AG04450 (cell line): ENCODE measurements around the gene PDF. TPM values are rescaled to one million over a fixed set of nuclear protein-coding genes. Genes with fewer than 3 reads are reported as not detected.

Experiments used
- CTCF ChIA-PET: fragments of 300-600, 350-600 bp; formaldehyde crosslinking; extraction: SDS; loops from one replicate; lab custom pipeline; 2022; ENCODE audit warnings: antibody characterized with exemption, inconsistent platforms; lab: Charles Lee
- POLR2A ChIA-PET: fragments of 350-600 bp; formaldehyde crosslinking; extraction: SDS; loops from one replicate; lab custom pipeline; 2021; ENCODE audit warnings: antibody characterized with exemption, inconsistent platforms; lab: Yijun Ruan, JAX
- DNase-seq: peaks from one replicate; pipeline ENCODE4 v3.0.0-alpha.2; 2011; ENCODE audit warnings: low read depth, low spot score
- H3K27ac ChIP-seq: one replicate; pipeline ENCODE4 v1.5.1; 2012; ENCODE audit warnings: low read depth, low read length, control low read depth
- H3K27me3 ChIP-seq: one replicate; pipeline ENCODE4 v1.6.0; 2012; ENCODE audit warnings: low read length; ENCODE audit not compliant: control insufficient read depth, insufficient read depth
- H3K4me3 ChIP-seq: 2 replicates; pipeline ENCODE4 v1.5.1; 2011; ENCODE audit warnings: mild to moderate bottlenecking, low read depth, low read length, control low read depth
- H3K9me3 ChIP-seq: 2 replicates; pipeline ENCODE4 v1.5.1; 2012; ENCODE audit warnings: low read length; ENCODE audit not compliant: control insufficient read depth, insufficient read depth
- polyA plus RNA-seq: library from polyadenylated mRNA; depleted of rRNA; stranded (reverse); fragments of >200 nt; gene quantifications from 2 replicates; pipeline ENCODE4 v1.2.3, GENCODE V29; 2011
- TF ChIP-seq, protein P1 (sequence below): IDR thresholded peaks from 2 replicates; pipeline ENCODE4 v1.5.1; 2011; ENCODE audit warnings: low read depth, low read length, control low read depth, inconsistent platforms

The PDF gene
- polyA plus RNA-seq, 1 experiment = 6.4 TPM

- Histone ChIP-seq H3K4me3 (no peak overlapping the region), H3K27ac (no peak overlapping the region), H3K27me3 (no peaks in the 10 kb centered on the region), H3K9me3 (no peaks in the 10 kb centered on the region)
- ChIA-PET POLR2A (no interaction called here), CTCF (interaction anchor here (0.7 kb wide), 1 partner anchor 23 kb away, joined by 3 read pairs; no protein-coding TSS in a partner anchor)
- no peak for DNase-seq
- TF ChIP-seq, protein P1, sequence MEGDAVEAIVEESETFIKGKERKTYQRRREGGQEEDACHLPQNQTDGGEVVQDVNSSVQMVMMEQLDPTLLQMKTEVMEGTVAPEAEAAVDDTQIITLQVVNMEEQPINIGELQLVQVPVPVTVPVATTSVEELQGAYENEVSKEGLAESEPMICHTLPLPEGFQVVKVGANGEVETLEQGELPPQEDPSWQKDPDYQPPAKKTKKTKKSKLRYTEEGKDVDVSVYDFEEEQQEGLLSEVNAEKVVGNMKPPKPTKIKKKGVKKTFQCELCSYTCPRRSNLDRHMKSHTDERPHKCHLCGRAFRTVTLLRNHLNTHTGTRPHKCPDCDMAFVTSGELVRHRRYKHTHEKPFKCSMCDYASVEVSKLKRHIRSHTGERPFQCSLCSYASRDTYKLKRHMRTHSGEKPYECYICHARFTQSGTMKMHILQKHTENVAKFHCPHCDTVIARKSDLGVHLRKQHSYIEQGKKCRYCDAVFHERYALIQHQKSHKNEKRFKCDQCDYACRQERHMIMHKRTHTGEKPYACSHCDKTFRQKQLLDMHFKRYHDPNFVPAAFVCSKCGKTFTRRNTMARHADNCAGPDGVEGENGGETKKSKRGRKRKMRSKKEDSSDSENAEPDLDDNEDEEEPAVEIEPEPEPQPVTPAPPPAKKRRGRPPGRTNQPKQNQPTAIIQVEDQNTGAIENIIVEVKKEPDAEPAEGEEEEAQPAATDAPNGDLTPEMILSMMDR = no peak
These were observed 42.6 kb upstream of the PDF start for GRCh38 chr16:69373019-69373418.

DNA sequence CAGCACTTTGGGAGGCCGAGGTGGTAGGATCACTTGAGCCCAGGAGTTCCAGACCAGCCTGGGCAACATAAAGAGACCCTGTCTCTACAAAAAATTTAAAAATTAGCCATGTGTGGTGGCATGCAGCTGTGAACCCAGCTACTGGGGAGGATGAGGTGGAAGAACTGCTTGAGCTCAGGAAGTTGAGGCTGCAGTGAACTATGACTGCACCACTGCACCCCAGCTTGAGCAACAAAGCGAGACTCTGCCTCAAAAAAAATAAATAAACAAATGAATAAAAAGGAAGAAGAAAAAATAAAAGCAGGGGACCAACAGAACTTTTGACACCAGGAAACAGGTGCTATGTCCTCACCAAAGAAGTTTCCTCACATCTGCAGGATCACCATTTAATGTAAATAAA, 41.2 kb upstream of the PDF start:
- ChIA-PET POLR2A (no interaction called here), CTCF (interaction anchor here (0.7 kb wide), 1 partner anchor 1944 kb away, joined by 6 read pairs; no protein-coding TSS in a partner anchor)
- no peak for DNase-seq
- Histone ChIP-seq H3K9me3 (no peaks in the 10 kb centered on the region), H3K4me3 (no peak overlapping the region), H3K27me3 (no peaks in the 10 kb centered on the region), H3K27ac (no peak overlapping the region)
- TF ChIP-seq, protein P1 = no peak

- POLR2A ChIA-PET = no interaction called here
These were observed 38.5 kb upstream of the PDF start for GRCh38 chr16:69368866-69369265.

DNA sequence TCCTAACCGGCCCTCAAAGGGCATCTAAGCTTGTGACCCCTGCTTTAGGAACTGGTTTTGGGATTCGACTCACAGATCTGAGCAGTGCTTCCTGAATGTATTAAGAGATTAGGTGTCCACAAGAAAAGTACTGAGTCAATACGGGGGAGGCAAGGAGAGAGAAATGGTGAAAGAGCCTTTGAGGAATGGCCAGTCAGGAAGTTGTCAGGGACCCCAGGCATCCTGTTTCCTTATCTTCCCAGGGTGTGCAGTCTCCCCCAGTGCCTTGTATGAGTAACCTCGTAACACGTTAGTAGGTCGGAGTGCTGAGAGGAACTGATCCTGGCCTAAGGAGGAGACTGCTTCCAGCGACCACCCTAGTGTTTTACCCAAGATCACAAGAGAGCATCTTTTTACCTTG, 37.6 kb upstream of the PDF start:
- no peak for DNase-seq
- Histone ChIP-seq H3K9me3 (no peaks in the 10 kb centered on the region), H3K4me3 (no peak overlapping the region), H3K27me3 (no peaks in the 10 kb centered on the region), H3K27ac (peak overlapping the region; percentile 22)
- CTCF ChIA-PET = no interaction called here
- POLR2A ChIA-PET = no interaction called here
- TF ChIP-seq, protein P1 = no peak

More at GRCh38 chr16:69368866-69369265, 38.5 kb upstream of the PDF start:
- H3K27me3 ChIP-seq = no peaks in the 10 kb centered on the region
- H3K4me3 ChIP-seq = no peak overlapping the region
- TF ChIP-seq, protein P1 = no peak
- no peak for DNase-seq
- CTCF ChIA-PET = interaction anchor here (0.6 kb wide), 1 partner anchor 91 kb away, joined by 4 read pairs; no protein-coding TSS in a partner anchor
- H3K27ac ChIP-seq = no peak overlapping the region
- no peaks in the 10 kb centered on the region for H3K9me3 ChIP-seq

GRCh38 chr16:69366431-69366830, 36.0 kb upstream of the PDF start:
- ChIA-PET CTCF (no interaction called here), POLR2A (interaction anchor here (0.6 kb wide), 1 partner anchor 10 kb away, joined by 3 read pairs; no protein-coding TSS in a partner anchor)
- H3K27ac ChIP-seq = peak overlapping the region; percentile 39
- H3K9me3 ChIP-seq = no peaks in the 10 kb centered on the region
- H3K27me3 ChIP-seq = no peaks in the 10 kb centered on the region
- TF ChIP-seq, protein P1 = no peak
- H3K4me3 ChIP-seq = no peak overlapping the region
- DNase-seq = no peak
